GM18502 (cell line): Measurements from ENCODE around the gene ERFE.

Experiments
- ATAC-seq: cut with Tn5 transposase; IDR thresholded peaks from one replicate; pipeline ENCODE4 v1.9.1; 2021; ENCODE audit warnings: mild to moderate bottlenecking; ENCODE audit not compliant: unreplicated experiment, poor library complexity

The ERFE gene

DNA sequence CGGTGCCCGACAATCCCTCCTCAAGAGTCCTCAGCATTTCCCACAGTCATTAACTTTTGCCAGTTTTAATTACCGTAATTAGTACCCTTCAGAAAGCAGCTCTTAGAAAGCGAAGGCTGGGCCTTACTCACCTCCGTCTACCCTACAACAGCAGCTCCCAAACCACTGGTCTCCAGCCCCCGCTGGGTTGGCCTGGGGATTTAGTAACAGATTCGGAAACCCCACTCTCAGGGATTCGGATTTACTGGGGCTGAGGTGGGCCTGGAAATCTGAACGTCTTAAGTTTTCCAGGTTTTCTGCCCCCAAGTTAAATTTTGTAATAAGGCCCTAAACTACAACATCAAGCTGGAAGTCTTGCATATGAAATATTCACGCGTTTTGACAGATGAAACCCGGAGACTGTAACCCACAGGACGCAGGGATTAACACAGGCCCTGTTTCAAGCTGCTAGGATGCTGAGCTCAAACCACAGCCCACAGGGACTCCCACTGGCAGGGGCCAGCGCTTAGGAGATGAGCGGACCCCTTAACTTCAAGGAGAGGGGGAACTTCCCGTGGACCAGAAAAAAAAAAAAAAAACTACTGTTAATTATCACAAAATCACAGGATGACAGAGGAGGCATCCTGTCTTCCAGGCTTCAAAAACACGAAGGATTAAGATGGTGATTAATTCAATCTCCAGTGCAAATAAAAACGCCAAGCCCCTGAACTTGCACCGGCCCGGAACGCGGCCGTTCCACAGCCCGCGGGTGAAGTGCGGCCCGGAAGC lies 43.7 kb downstream of the ERFE start:
- no peak for ATAC-seq

- ATAC-seq: peak; percentile 93
These were observed 44.6 kb downstream of the ERFE start, which contains the start of gene ILKAP for GRCh38 chr2:238203094-238203972. ILKAP (minus strand) TSS chr2:238203695; CDS start chr2:238203553, 142 bp downstream.

- peak; percentile 27 for ATAC-seq
These were observed 45.4 kb downstream of the ERFE start for GRCh38 chr2:238203973-238204683.

- ATAC-seq: no peak
These were observed 48.2 kb downstream of the ERFE start for GRCh38 chr2:238207006-238207405.

DNA sequence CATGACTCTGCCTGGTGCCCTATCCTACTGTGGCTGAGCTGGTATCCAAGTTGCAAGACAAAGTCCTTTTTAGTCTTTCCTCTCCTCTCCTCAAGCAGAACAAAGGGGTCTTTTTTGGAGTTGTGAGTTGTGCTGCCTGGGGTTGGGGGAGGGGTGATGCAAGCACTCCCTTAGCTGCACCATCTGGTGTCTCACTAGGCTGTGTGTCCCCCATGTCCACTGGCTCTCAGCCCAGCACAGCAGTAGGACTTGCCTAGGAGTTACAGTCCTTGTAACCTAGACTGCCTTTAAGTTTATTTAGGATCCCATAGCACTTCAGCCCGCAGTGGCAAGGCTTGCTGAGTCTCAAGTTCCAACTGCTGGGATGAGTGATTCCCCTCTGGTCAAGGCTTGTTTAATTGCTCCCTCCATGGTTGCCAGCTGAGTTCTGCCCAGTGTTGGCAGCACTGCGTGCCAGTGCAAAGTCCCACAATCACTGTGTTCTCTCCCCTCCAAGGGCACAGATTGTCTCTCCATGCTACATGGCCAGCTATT lies 57.9 kb downstream of the ERFE start:
- ATAC-seq: no peak
